HepG2 (cell line): Measurements from ENCODE around the gene ADCY9. TPM values are rescaled to one million over a fixed set of nuclear protein-coding genes. Genes with fewer than 3 reads are reported as not detected.
A peak's percentile ranks its signal among the peaks of the same experiment; 100 is the strongest.

Source experiments
- ATF2 ChIP-seq: sonication (generic); formaldehyde crosslinking; IDR thresholded peaks from 2 replicates; pipeline ENCODE4 v1.4.0; 2020; ENCODE audit warnings: missing genetic modification reagents
- CHCHD3 ChIP-seq: sonication (generic); formaldehyde crosslinking; IDR thresholded peaks from 2 replicates; pipeline ENCODE4 v1.8.0; 2022; ENCODE audit warnings: mild to moderate bottlenecking, missing genetic modification reagents, moderate library complexity
- FOSL1 ChIP-seq: sonication (generic); formaldehyde crosslinking; IDR thresholded peaks from 2 replicates; pipeline ENCODE4 v1.9.0; 2021; ENCODE audit warnings: missing genetic modification reagents, borderline replicate concordance
- HNF4A ChIP-seq: sonication (generic); formaldehyde crosslinking; IDR thresholded peaks from 2 replicates; pipeline ENCODE4 v1.4.0; 2020; ENCODE audit warnings: missing genetic modification reagents
- HNF4G ChIP-seq, 2 experiments: sonication (generic) in 1 of 2; formaldehyde crosslinking in 1 of 2; IDR thresholded peaks; 2 replicates each; pipeline versions ENCODE4 v1.4.0 to v1.6.1; 2011 to 2020; ENCODE audit warnings: borderline replicate concordance in 2 of 2, low read depth in 2 of 2, mild to moderate bottlenecking in 2 of 2, low read length in 1 of 2, missing genetic modification reagents in 1 of 2, moderate library complexity in 1 of 2
- KDM3A ChIP-seq: IDR thresholded peaks from 2 replicates; pipeline ENCODE4 v1.6.1; 2018; ENCODE audit warnings: low read depth, missing compliant biosample characterization
- KLF6 ChIP-seq: IDR thresholded peaks from 2 replicates; pipeline ENCODE4 v1.8.0; 2016; ENCODE audit warnings: missing biosample characterization, missing genetic modification reagents
- NR1H2 ChIP-seq: sonication (generic); formaldehyde crosslinking; IDR thresholded peaks from 2 replicates; pipeline ENCODE4 v1.8.1; 2022; ENCODE audit warnings: low read depth, missing genetic modification reagents, borderline replicate concordance
- RBM22 ChIP-seq: fragments of 200-400 bp; formaldehyde crosslinking; optimal IDR thresholded peaks from 2 replicates; pipeline ENCODE3; 2017; ENCODE audit warnings: mild to moderate bottlenecking, low read length, moderate library complexity
- RCOR2 ChIP-seq: IDR thresholded peaks from 2 replicates; pipeline ENCODE4 v1.6.1; 2016; ENCODE audit warnings: missing biosample characterization, missing genetic modification reagents
- STAG1 ChIP-seq: sonication (generic); formaldehyde crosslinking; IDR thresholded peaks from 2 replicates; pipeline ENCODE4 v1.4.0; 2020; ENCODE audit warnings: missing genetic modification reagents
- TARDBP ChIP-seq: sonication (generic); formaldehyde crosslinking; IDR thresholded peaks from 2 replicates; pipeline ENCODE4 v1.8.0; 2022; ENCODE audit warnings: mild to moderate bottlenecking, missing genetic modification reagents
- ZBTB20 ChIP-seq: sonication (generic); formaldehyde crosslinking; IDR thresholded peaks from 2 replicates; pipeline ENCODE4 v1.8.1; 2023; ENCODE audit warnings: missing genetic modification reagents, low read depth, mild to moderate bottlenecking, borderline replicate concordance
- ZBTB25 ChIP-seq: IDR thresholded peaks from 2 replicates; pipeline ENCODE4 v1.6.1; 2018; ENCODE audit warnings: missing genetic modification reagents
- ZBTB3 ChIP-seq: sonication (generic); formaldehyde crosslinking; IDR thresholded peaks from 2 replicates; pipeline ENCODE4 v1.4.0; 2020; ENCODE audit warnings: low read depth, mild to moderate bottlenecking, moderate library complexity, missing genetic modification reagents, borderline replicate concordance
- ZBTB7A ChIP-seq: sonication (generic); formaldehyde crosslinking; IDR thresholded peaks from 2 replicates; pipeline ENCODE4 v1.8.0; 2022; ENCODE audit warnings: mild to moderate bottlenecking, missing genetic modification reagents
- ZFY ChIP-seq: sonication (generic); formaldehyde crosslinking; IDR thresholded peaks from 2 replicates; pipeline ENCODE4 v1.4.0; 2020; ENCODE audit warnings: missing genetic modification reagents
- ZNF20 ChIP-seq: sonication (generic); formaldehyde crosslinking; IDR thresholded peaks from 2 replicates; pipeline ENCODE4 v1.4.0; 2020; ENCODE audit warnings: mild to moderate bottlenecking, moderate library complexity, missing genetic modification reagents
- ZNF264 ChIP-seq: sonication (generic); formaldehyde crosslinking; IDR thresholded peaks from 2 replicates; pipeline ENCODE4 v1.4.0; 2020; ENCODE audit warnings: missing genetic modification reagents
- ZNF558 ChIP-seq: sonication (generic); formaldehyde crosslinking; IDR thresholded peaks from 2 replicates; pipeline ENCODE4 v1.9.0; 2022; ENCODE audit warnings: mild to moderate bottlenecking, missing genetic modification reagents, borderline replicate concordance
- ZNF567 ChIP-seq: sonication (generic); formaldehyde crosslinking; IDR thresholded peaks from 2 replicates; pipeline ENCODE4 v1.8.1; 2023; ENCODE audit warnings: mild to moderate bottlenecking, missing genetic modification reagents, borderline replicate concordance
- ZNF577 ChIP-seq: sonication (generic); formaldehyde crosslinking; IDR thresholded peaks from 2 replicates; pipeline ENCODE4 v1.4.0; 2020; ENCODE audit warnings: mild to moderate bottlenecking, low read depth, missing genetic modification reagents, borderline replicate concordance
- ZNF709 ChIP-seq: sonication (generic); formaldehyde crosslinking; IDR thresholded peaks from 2 replicates; pipeline ENCODE4 v1.5.0; 2020; ENCODE audit warnings: mild to moderate bottlenecking, missing genetic modification reagents
- ZNF878 ChIP-seq: sonication (generic); formaldehyde crosslinking; IDR thresholded peaks from 2 replicates; pipeline ENCODE4 v1.8.1; 2023; ENCODE audit warnings: mild to moderate bottlenecking, missing genetic modification reagents, moderate library complexity
- ZSCAN21 ChIP-seq: sonication (generic); formaldehyde crosslinking; IDR thresholded peaks from 2 replicates; pipeline ENCODE4 v1.8.0; 2022; ENCODE audit warnings: mild to moderate bottlenecking, missing genetic modification reagents, moderate library complexity, borderline replicate concordance
- polyA plus RNA-seq, 8 experiments: library from polyadenylated mRNA; depleted of rRNA in 3 of 8; stranded (reverse) in 7 of 8; unstranded in 1 of 8; fragments of >200 nt; fragmentation: Illumina TruSeq in 4 of 8; extraction: Trizol in 4 of 8; gene quantifications; 2 replicates each; pipeline versions ENCODE4 v1.2.1 to v1.2.3, GENCODE V29; 2011 to 2016; ENCODE audit warnings: low read depth in 4 of 8, missing spikeins in 1 of 8, mixed read lengths in 1 of 8; ENCODE audit not compliant: insufficient read depth in 1 of 8
- total RNA-seq, 5 experiments: library from RNA; depleted of rRNA; stranded (reverse); fragments of >200 nt; fragmentation: Illumina TruSeq; extraction: Trizol; gene quantifications; 2 replicates each; pipeline ENCODE4 v1.2.3, GENCODE V29; 2016; ENCODE audit warnings: low read depth in 1 of 5
- TF ChIP-seq, protein P1 (sequence below): sonication (generic); formaldehyde crosslinking; IDR thresholded peaks from 2 replicates; pipeline ENCODE4 v1.5.0; 2020; ENCODE audit warnings: mild to moderate bottlenecking, missing genetic modification reagents
- TF ChIP-seq, protein P2 (sequence below): sonication (generic); formaldehyde crosslinking; IDR thresholded peaks from 2 replicates; pipeline ENCODE4 v1.8.1; 2023; ENCODE audit warnings: missing genetic modification reagents, inconsistent platforms, borderline replicate concordance

Gene ADCY9
- total and polyA plus RNA-seq, 2 of the 13 experiments (the other 11 are each of a cell fraction or from before 2014, with no cell fraction given): 11.2 to 13.9 TPM

- peak; percentile 65 for TF ChIP-seq HNF4G (IDR thresholded peaks at IDR 0.05; ENCODE audit: borderline replicate concordance, low read depth, low read length)
- TF ChIP-seq HNF4G (CRISPR knock-in tag; IDR thresholded peaks at IDR 0.05; ENCODE audit: borderline replicate concordance, low read depth): peak; percentile 73; the same call in 1 of the 2 replicates
- TF ChIP-seq ZBTB25 (CRISPR knock-in tag): 0 out of 2 replicates have a peak, but pooled peaks have one; percentile 15
- TF ChIP-seq, protein P1, sequence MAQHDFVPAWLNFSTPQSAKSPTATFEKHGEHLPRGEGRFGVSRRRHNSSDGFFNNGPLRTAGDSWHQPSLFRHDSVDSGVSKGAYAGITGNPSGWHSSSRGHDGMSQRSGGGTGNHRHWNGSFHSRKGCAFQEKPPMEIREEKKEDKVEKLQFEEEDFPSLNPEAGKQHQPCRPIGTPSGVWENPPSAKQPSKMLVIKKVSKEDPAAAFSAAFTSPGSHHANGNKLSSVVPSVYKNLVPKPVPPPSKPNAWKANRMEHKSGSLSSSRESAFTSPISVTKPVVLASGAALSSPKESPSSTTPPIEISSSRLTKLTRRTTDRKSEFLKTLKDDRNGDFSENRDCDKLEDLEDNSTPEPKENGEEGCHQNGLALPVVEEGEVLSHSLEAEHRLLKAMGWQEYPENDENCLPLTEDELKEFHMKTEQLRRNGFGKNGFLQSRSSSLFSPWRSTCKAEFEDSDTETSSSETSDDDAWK: no peak
- TF ChIP-seq HNF4A (CRISPR knock-in tag): peak; percentile 96
- no peak for TF ChIP-seq NR1H2 (CRISPR knock-in tag)
- no peak for TF ChIP-seq KDM3A
- TF ChIP-seq ZNF20: no peak
- TF ChIP-seq ZBTB20 (CRISPR knock-in tag): peak; percentile 54; the same call in 1 of the 2 replicates
- TF ChIP-seq RBM22: no peak
- peak; percentile 54; the same call in 1 of the 2 replicates for TF ChIP-seq ZNF264 (CRISPR knock-in tag)
- no peak for TF ChIP-seq ZBTB7A (CRISPR knock-in tag)
- no peak for TF ChIP-seq CHCHD3 (CRISPR knock-in tag)
- TF ChIP-seq, protein P2, sequence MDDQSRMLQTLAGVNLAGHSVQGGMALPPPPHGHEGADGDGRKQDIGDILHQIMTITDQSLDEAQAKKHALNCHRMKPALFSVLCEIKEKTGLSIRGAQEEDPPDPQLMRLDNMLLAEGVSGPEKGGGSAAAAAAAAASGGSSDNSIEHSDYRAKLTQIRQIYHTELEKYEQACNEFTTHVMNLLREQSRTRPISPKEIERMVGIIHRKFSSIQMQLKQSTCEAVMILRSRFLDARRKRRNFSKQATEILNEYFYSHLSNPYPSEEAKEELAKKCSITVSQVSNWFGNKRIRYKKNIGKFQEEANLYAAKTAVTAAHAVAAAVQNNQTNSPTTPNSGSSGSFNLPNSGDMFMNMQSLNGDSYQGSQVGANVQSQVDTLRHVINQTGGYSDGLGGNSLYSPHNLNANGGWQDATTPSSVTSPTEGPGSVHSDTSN (CRISPR knock-in tag): no peak
- TF ChIP-seq RCOR2 (CRISPR knock-in tag): peak; percentile 90
- TF ChIP-seq ZNF558 (CRISPR knock-in tag): no peak
- TF ChIP-seq KLF6 (CRISPR knock-in tag): no peak
- no peak for TF ChIP-seq ZFY (CRISPR knock-in tag)
- peak; percentile 41; the same call in 1 of the 2 replicates for TF ChIP-seq TARDBP
- no peak for TF ChIP-seq ZNF567 (CRISPR knock-in tag)
- no peak for TF ChIP-seq ZSCAN21
- TF ChIP-seq ZNF878 (CRISPR knock-in tag): no peak
- no peak for TF ChIP-seq FOSL1 (CRISPR knock-in tag)
- peak; percentile 49; the same call in 1 of the 2 replicates for TF ChIP-seq ATF2
- TF ChIP-seq ZNF577: no peak
- no peak for TF ChIP-seq ZBTB3 (CRISPR knock-in tag)
- TF ChIP-seq STAG1 (CRISPR knock-in tag): no peak
- TF ChIP-seq ZNF709 (CRISPR knock-in tag): no peak
These were observed 41.2 kb upstream of the ADCY9 start (continued) for GRCh38 chr16:4157376-4157825.
